Measurements from ENCODE around the gene KLHL33. TPM values are rescaled to one million over a fixed set of nuclear protein-coding genes. Genes with fewer than 3 reads are reported as not detected.

The KLHL33 gene
- total RNA-seq, 1 donor from 2014 or later = 0.08 TPM

GRCh38 chr14:20384886-20385285, 51.1 kb downstream of the KLHL33 start:
- no peaks in the 10 kb centered on the region for H3K27me3 ChIP-seq (ENCODE audit: control insufficient read depth, insufficient read depth, low read length)
- peaks cover 4% of the 10 kb centered on the region for H3K36me3 ChIP-seq (ENCODE audit: control insufficient read depth, insufficient read depth, low read length)
- H3K4me3 ChIP-seq (ENCODE audit: low read depth, low read length) = no peak overlapping the region
- DNase-seq (ENCODE audit: low read depth) = no peak
- TF ChIP-seq, protein P1, sequence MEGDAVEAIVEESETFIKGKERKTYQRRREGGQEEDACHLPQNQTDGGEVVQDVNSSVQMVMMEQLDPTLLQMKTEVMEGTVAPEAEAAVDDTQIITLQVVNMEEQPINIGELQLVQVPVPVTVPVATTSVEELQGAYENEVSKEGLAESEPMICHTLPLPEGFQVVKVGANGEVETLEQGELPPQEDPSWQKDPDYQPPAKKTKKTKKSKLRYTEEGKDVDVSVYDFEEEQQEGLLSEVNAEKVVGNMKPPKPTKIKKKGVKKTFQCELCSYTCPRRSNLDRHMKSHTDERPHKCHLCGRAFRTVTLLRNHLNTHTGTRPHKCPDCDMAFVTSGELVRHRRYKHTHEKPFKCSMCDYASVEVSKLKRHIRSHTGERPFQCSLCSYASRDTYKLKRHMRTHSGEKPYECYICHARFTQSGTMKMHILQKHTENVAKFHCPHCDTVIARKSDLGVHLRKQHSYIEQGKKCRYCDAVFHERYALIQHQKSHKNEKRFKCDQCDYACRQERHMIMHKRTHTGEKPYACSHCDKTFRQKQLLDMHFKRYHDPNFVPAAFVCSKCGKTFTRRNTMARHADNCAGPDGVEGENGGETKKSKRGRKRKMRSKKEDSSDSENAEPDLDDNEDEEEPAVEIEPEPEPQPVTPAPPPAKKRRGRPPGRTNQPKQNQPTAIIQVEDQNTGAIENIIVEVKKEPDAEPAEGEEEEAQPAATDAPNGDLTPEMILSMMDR (IDR thresholded peaks at IDR 0.05; ENCODE audit: insufficient read depth, low read length, poor library complexity, severe bottlenecking) = no peak

GRCh38 chr14:20384321-20384720, 51.6 kb downstream of the KLHL33 start:
- H3K4me3 ChIP-seq (ENCODE audit: low read depth, low read length) = no peak overlapping the region
- H3K27me3 ChIP-seq (ENCODE audit: control insufficient read depth, insufficient read depth, low read length) = no peaks in the 10 kb centered on the region
- DNase-seq (ENCODE audit: low read depth) = no peak
- TF ChIP-seq, protein P1 (IDR thresholded peaks at IDR 0.05; ENCODE audit: insufficient read depth, low read length, poor library complexity, severe bottlenecking) = no peak
- peaks cover 4% of the 10 kb centered on the region for H3K36me3 ChIP-seq (ENCODE audit: control insufficient read depth, insufficient read depth, low read length)

- no peaks in the 10 kb centered on the region for H3K27me3 ChIP-seq (ENCODE audit: control insufficient read depth, insufficient read depth, low read length)
- H3K36me3 ChIP-seq (ENCODE audit: control insufficient read depth, insufficient read depth, low read length) = peaks cover 4% of the 10 kb centered on the region
- DNase-seq (ENCODE audit: low read depth) = no peak
- TF ChIP-seq, protein P1 (IDR thresholded peaks at IDR 0.05; ENCODE audit: insufficient read depth, low read length, poor library complexity, severe bottlenecking) = no peak
- H3K4me3 ChIP-seq (ENCODE audit: low read depth, low read length) = no peak overlapping the region
These were observed 52.3 kb downstream of the KLHL33 start for GRCh38 chr14:20383636-20384035.

GRCh38 chr14:20383032-20383431, 52.9 kb downstream of the KLHL33 start:
- peaks cover 4% of the 10 kb centered on the region for H3K36me3 ChIP-seq (ENCODE audit: control insufficient read depth, insufficient read depth, low read length)

GRCh38 chr14:20382526-20382925, 53.4 kb downstream of the KLHL33 start:
- TF ChIP-seq, protein P1 (IDR thresholded peaks at IDR 0.05; ENCODE audit: insufficient read depth, low read length, poor library complexity, severe bottlenecking) = no peak
- Histone ChIP-seq H3K27me3 (ENCODE audit: control insufficient read depth, insufficient read depth, low read length) (no peaks in the 10 kb centered on the region), H3K36me3 (ENCODE audit: control insufficient read depth, insufficient read depth, low read length) (peaks cover 4% of the 10 kb centered on the region), H3K4me3 (ENCODE audit: low read depth, low read length) (no peak overlapping the region)
- DNase-seq (ENCODE audit: low read depth) = no peak

More at GRCh38 chr14:20383032-20383431, 52.9 kb downstream of the KLHL33 start:
- TF ChIP-seq, protein P1 (IDR thresholded peaks at IDR 0.05; ENCODE audit: insufficient read depth, low read length, poor library complexity, severe bottlenecking) = no peak
- no peak for DNase-seq (ENCODE audit: low read depth)
- Histone ChIP-seq H3K4me3 (ENCODE audit: low read depth, low read length) (no peak overlapping the region), H3K27me3 (ENCODE audit: control insufficient read depth, insufficient read depth, low read length) (no peaks in the 10 kb centered on the region)

DNA sequence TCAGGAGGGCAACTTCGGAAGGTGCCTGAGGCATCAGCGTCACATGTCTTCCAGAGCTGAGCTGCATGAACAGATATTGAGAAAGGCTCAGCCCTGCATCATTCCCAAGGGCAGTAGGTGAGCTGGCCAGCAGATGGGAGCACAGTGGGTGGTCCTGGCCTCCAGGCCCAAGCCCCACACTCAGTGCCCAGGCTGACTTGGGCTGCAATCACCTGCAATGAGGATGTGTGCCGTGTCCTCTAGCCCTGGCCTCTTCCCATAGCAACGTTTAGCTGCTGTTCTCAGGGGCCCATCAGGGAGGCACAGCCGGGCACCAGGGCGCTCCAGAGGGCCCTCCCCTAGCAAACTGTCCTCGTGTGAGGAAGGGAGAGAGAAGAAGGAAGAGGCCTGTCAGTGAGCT, 54.6 kb downstream of the KLHL33 start:
- TF ChIP-seq, protein P1 (IDR thresholded peaks at IDR 0.05; ENCODE audit: insufficient read depth, low read length, poor library complexity, severe bottlenecking) = no peak
- H3K36me3 ChIP-seq (ENCODE audit: control insufficient read depth, insufficient read depth, low read length) = peaks cover 5% of the 10 kb centered on the region
- DNase-seq (ENCODE audit: low read depth) = no peak
- H3K4me3 ChIP-seq (ENCODE audit: low read depth, low read length) = no peak overlapping the region
- no peaks in the 10 kb centered on the region for H3K27me3 ChIP-seq (ENCODE audit: control insufficient read depth, insufficient read depth, low read length)
